Measurements from ENCODE around the gene ERC2. TPM values are rescaled to one million over a fixed set of nuclear protein-coding genes. Genes with fewer than 3 reads are reported as not detected.

The ERC2 gene
- total and polyA plus RNA-seq, 11 donors: 0.16 to 3.8 (median 1.6) TPM

DNA sequence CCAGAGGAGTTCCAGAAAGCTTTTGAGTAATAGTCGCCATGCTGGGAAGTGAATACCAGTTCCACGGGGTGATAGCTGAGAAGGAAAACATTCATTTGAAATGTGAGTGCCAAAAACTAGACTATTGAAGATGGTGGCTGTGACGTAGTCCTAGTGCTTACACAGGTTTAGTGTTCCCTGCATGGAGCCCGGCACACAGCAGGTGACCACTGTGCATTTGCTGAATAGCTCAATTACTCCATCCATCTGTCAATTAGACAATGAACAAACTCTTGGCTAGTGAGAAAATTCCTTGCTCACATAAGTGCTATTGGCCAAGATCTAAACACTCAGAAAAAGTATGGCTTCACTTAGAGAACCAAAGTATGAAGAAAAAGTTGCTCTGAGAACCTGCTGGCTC is 533.0 kb downstream of the ERC2 start:
- H3K4me1 ChIP-seq: no peaks in the 10 kb centered on the region
- WGBS, 4 donors: 86 to 92% (median 90%) methylated on average over 4 of the region's 4 CpGs
- no peak overlapping the region for H3K4me3 ChIP-seq
- no peaks in the 10 kb centered on the region for H3K27me3 ChIP-seq
- intact Hi-C loops (cut with DNase I): no loop called here
- H3K27ac ChIP-seq: no peak overlapping the region
- TF ChIP-seq CTCF (IDR thresholded peaks at IDR 0.05) (no peak), POLR2A (IDR thresholded peaks at IDR 0.05) (no peak)
- DNase-seq (no peak), ATAC-seq (no peak)
- H3K36me3 ChIP-seq: no peaks in the 10 kb centered on the region
- no peaks in the 10 kb centered on the region for H3K9me3 ChIP-seq

GRCh38 chr3:55934771-55935170 is 533.5 kb downstream of the ERC2 start:
- H3K36me3 ChIP-seq: no peaks in the 10 kb centered on the region
- no peak for TF ChIP-seq POLR2A (IDR thresholded peaks at IDR 0.05)
- no peak for TF ChIP-seq CTCF (IDR thresholded peaks at IDR 0.05)
- 73 to 88% (median 82%) methylated on average over 1 of the region's 1 CpG for WGBS, 4 donors
- ATAC-seq (no peak), DNase-seq (no peak)
- H3K4me3 ChIP-seq: no peak overlapping the region
- intact Hi-C loops (cut with DNase I): no loop called here
- H3K27me3 ChIP-seq: no peaks in the 10 kb centered on the region
- H3K27ac ChIP-seq: no peak overlapping the region
- no peaks in the 10 kb centered on the region for H3K4me1 ChIP-seq
- H3K9me3 ChIP-seq: no peaks in the 10 kb centered on the region

DNA sequence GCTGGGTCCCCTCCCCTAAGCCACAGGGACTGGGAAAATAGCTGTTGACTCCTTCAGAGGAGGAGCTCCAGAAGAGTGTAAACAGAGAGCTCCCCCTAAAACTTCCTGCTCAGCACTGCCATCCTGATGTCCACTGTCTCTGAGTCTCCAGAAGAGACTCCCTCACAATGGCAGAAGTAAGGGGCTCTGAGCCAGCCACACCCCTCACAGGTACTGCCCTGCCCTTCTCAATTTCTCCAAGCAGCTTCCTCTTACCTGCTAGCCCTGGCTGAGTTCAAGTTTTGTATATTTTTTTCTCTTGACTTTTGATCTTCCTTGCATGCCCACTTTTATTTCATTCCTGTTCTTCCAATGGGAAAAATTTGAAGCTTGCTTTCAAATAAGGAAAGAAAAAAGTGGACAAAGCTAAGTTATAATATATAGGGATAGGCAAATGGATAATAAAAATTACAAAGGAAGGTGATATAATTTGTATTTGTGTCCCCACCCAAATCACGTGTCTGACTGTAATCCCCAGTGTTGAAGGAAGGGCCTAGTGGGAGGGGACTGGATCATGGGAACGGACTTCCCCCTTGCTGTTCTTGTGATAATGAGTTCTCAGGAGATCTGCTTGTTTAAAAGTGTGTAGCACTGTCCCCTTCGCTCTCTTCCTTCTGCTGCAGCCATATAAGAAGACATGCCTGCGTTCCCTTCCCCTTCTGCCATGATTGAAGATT is 539.0 kb downstream of the ERC2 start:
- no peak for DNase-seq

DNA sequence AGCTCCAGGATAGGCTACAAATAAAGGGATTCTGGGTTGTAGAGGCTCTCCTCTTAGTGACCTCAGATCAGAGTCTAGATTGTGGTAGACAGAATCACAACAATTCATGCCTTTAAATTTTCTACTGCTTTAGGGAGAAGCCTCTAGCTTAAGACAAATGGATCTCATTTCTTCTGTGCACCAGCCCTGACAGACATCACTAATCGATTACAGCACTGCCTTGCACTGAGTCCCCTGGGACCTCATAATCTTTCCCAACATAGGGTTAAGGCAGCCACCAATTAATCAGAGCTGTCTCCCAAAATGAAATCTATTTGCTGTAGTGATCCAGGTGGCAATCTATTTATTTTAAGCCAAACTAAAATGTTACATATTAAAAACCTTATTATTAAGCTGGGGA is 544.6 kb downstream of the ERC2 start:
- Histone ChIP-seq H3K9me3 (peaks cover 0 to 4% (median 0%) of the 10 kb centered on the region in 12 donors), H3K4me1 (no peaks in the 10 kb centered on the region), H3K36me3 (no peaks in the 10 kb centered on the region), H3K4me3 (no peak overlapping the region), H3K27me3 (no peaks in the 10 kb centered on the region), H3K27ac (no peak overlapping the region)
- DNase-seq (no peak), ATAC-seq (no peak)
- WGBS, 4 donors: 71 to 90% (median 85%) methylated on average over 1 of the region's 1 CpG
- intact Hi-C loops (cut with DNase I): no loop called here
- TF ChIP-seq CTCF (IDR thresholded peaks at IDR 0.05) (no peak), POLR2A (IDR thresholded peaks at IDR 0.05) (no peak)

More for the DNA sequence above, 539.0 kb downstream of the ERC2 start:
- H3K4me1 ChIP-seq: no peaks in the 10 kb centered on the region
- H3K27ac ChIP-seq: no peak overlapping the region
- H3K4me3 ChIP-seq: no peak overlapping the region
- intact Hi-C loops (cut with DNase I): no loop called here
- H3K9me3 ChIP-seq: no peaks in the 10 kb centered on the region
- H3K36me3 ChIP-seq: no peaks in the 10 kb centered on the region
- no peak for ATAC-seq
- TF ChIP-seq CTCF (IDR thresholded peaks at IDR 0.05): no peak
- no peak for TF ChIP-seq POLR2A (IDR thresholded peaks at IDR 0.05)
- peaks cover 0 to 5% (median 0%) of the 10 kb centered on the region in 9 donors for H3K27me3 ChIP-seq
- 79 to 89% (median 87%) methylated on average over 4 of the region's 4 CpGs for WGBS, 4 donors

All from heart left ventricle (tissue), 16 donors.